Measurements from ENCODE around the gene IL32.

IL32 gene

GRCh38 chr16:3029491-3030221, 35.8 kb upstream of the IL32 start:
- no peak for TF ChIP-seq FOXP2 (optimal IDR thresholded peaks at IDR 0.05; ENCODE audit: borderline replicate concordance, extremely low read depth, extremely low read length, insufficient read depth)
- TF ChIP-seq, protein P1, sequence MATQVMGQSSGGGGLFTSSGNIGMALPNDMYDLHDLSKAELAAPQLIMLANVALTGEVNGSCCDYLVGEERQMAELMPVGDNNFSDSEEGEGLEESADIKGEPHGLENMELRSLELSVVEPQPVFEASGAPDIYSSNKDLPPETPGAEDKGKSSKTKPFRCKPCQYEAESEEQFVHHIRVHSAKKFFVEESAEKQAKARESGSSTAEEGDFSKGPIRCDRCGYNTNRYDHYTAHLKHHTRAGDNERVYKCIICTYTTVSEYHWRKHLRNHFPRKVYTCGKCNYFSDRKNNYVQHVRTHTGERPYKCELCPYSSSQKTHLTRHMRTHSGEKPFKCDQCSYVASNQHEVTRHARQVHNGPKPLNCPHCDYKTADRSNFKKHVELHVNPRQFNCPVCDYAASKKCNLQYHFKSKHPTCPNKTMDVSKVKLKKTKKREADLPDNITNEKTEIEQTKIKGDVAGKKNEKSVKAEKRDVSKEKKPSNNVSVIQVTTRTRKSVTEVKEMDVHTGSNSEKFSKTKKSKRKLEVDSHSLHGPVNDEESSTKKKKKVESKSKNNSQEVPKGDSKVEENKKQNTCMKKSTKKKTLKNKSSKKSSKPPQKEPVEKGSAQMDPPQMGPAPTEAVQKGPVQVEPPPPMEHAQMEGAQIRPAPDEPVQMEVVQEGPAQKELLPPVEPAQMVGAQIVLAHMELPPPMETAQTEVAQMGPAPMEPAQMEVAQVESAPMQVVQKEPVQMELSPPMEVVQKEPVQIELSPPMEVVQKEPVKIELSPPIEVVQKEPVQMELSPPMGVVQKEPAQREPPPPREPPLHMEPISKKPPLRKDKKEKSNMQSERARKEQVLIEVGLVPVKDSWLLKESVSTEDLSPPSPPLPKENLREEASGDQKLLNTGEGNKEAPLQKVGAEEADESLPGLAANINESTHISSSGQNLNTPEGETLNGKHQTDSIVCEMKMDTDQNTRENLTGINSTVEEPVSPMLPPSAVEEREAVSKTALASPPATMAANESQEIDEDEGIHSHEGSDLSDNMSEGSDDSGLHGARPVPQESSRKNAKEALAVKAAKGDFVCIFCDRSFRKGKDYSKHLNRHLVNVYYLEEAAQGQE (IDR thresholded peaks at IDR 0.05; ENCODE audit: insufficient read depth in 1 of 2, low read depth in 2 of 2, low read length in 2 of 2) = no peak
- TF ChIP-seq TAF1 (IDR thresholded peaks at IDR 0.05; ENCODE audit: borderline replicate concordance, insufficient read depth, low read length) = no peak
- TF ChIP-seq POLR2AphosphoS5 (IDR thresholded peaks at IDR 0.05; ENCODE audit: low read depth, low read length) = no peak
- no peak for TF ChIP-seq SIN3A (IDR thresholded peaks at IDR 0.05; ENCODE audit: borderline replicate concordance, insufficient read depth, low read length)

DNA sequence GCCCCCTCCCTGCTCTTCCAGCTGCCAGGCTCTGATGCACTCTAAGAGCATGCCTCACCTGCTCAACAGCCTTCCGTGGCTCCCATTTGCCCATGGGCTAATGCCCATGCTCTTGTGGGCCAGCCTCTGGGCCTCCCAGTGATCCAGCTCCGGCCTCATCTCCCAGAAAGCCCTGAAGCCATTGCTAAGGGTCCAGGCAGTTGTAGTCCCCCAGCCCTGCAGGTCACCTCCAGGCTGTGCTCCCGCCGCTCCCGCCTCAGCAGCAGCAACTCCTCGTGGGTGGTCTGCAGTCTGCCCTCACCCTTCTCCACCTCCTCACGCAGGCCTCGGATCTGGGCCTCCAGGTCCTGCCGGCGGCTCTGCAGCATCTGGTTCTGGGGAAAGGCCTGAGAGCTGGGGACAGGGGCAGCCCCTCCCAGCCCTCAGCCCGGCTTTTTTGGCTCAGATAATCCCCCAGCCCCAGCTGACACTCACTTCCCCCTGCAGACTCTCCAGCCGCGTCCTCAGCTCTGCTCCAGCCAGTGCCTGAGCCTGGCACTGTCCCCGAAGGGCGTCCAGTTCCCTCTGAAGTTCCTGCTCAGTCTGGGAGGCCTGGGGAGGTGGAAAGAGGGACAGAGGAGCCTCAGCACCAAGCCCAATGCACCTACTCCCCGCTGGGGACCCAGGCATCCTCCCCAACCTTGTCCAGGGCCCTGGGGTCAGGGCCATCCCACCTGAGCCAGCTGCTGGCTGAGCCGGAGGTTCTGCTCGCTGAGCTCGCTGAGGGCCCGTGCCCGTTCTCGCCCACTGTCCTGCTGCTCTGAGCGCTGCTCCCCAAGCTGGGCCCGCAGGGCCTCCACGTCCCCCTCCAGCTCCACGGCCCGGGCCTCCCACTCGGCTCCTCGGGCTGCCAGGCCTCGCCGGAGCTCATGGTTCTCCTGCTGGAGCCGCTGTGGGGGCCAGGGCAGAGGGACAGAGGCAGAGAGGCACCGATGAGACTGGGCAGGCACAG, 34.9 kb upstream of the IL32 start:
- TF ChIP-seq FOXP2 (optimal IDR thresholded peaks at IDR 0.05; ENCODE audit: borderline replicate concordance, extremely low read depth, extremely low read length, insufficient read depth) (no peak), POLR2AphosphoS5 (IDR thresholded peaks at IDR 0.05; ENCODE audit: low read depth, low read length) (no peak), TAF1 (IDR thresholded peaks at IDR 0.05; ENCODE audit: borderline replicate concordance, insufficient read depth, low read length) (no peak), SIN3A (IDR thresholded peaks at IDR 0.05; ENCODE audit: borderline replicate concordance, insufficient read depth, low read length) (no peak)
- TF ChIP-seq, protein P1 (IDR thresholded peaks at IDR 0.05; ENCODE audit: insufficient read depth in 1 of 2, low read depth in 2 of 2, low read length in 2 of 2) = no peak

GRCh38 chr16:3032624-3033023, 32.8 kb upstream of the IL32 start:
- no peak for TF ChIP-seq FOXP2 (optimal IDR thresholded peaks at IDR 0.05; ENCODE audit: borderline replicate concordance, extremely low read depth, extremely low read length, insufficient read depth)
- TF ChIP-seq, protein P1 (IDR thresholded peaks at IDR 0.05; ENCODE audit: insufficient read depth in 1 of 2, low read depth in 2 of 2, low read length in 2 of 2) = no peak
- TF ChIP-seq SIN3A (IDR thresholded peaks at IDR 0.05; ENCODE audit: borderline replicate concordance, insufficient read depth, low read length) = no peak
- TF ChIP-seq POLR2AphosphoS5 (IDR thresholded peaks at IDR 0.05; ENCODE audit: low read depth, low read length) = no peak
- TF ChIP-seq TAF1 (IDR thresholded peaks at IDR 0.05; ENCODE audit: borderline replicate concordance, insufficient read depth, low read length) = no peak

DNA sequence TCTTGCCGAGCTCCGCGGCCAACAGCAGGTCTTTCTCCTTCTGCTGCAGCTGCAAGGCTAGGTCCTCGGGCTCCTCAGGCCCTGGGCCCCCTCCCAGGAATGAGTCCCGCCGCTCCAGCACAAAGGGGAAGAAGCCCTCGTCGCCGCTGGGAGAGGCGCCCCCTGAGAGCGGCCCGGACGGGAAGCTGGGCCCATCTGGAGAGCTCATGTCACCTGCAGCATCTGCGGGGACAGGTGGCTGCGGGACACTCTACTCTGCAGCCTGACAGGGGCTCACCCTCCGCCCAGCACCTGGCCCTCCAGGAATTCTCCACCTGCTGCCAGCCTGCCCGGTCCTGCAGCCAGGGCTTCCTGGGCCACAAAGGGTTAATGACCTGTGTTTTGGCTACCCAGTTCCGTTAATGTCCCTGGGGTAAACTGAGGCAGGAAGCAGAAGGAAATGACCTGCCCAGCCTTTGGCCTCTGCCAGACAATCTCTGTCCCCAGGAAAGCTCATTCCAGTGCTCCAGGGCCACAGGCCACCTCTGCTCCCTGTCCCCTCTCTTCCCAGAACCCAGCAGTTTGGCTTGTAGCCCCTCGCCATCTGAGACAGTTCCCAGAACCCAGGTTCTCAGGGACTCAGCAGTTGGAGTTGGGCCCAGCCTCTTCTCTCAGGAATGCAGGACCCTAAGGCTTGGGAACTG, 30.0 kb upstream of the IL32 start:
- no peak for TF ChIP-seq SIN3A (IDR thresholded peaks at IDR 0.05; ENCODE audit: borderline replicate concordance, insufficient read depth, low read length)
- TF ChIP-seq FOXP2 (optimal IDR thresholded peaks at IDR 0.05; ENCODE audit: borderline replicate concordance, extremely low read depth, extremely low read length, insufficient read depth) = no peak
- TF ChIP-seq, protein P1 (IDR thresholded peaks at IDR 0.05; ENCODE audit: insufficient read depth in 1 of 2, low read depth in 2 of 2, low read length in 2 of 2) = no peak
- no peak for TF ChIP-seq POLR2AphosphoS5 (IDR thresholded peaks at IDR 0.05; ENCODE audit: low read depth, low read length)
- TF ChIP-seq TAF1 (IDR thresholded peaks at IDR 0.05; ENCODE audit: borderline replicate concordance, insufficient read depth, low read length) = no peak

Data from PFSK-1 (cell line).